OCI-LY7 (cell line): ENCODE measurements around the gene SH2D6.

Source experiments
- EZH2phosphoT487 ChIP-seq: fragments of 200-600 bp; sonication (generic); IDR thresholded peaks from 2 replicates; pipeline ENCODE4 v1.6.1; 2018; ENCODE audit warnings: low read depth, borderline replicate concordance, mild to moderate bottlenecking, mixed run types, antibody characterized with exemption, low read length, moderate library complexity, mixed read lengths
- TF ChIP-seq, protein P1 (sequence below): fragments of 200-600 bp; sonication (generic); conservative IDR thresholded peaks from 2 replicates; pipeline ENCODE4 v1.5.1; 2014; ENCODE audit warnings: mild to moderate bottlenecking, antibody characterized with exemption, low read length, moderate library complexity, mixed read lengths

DNA sequence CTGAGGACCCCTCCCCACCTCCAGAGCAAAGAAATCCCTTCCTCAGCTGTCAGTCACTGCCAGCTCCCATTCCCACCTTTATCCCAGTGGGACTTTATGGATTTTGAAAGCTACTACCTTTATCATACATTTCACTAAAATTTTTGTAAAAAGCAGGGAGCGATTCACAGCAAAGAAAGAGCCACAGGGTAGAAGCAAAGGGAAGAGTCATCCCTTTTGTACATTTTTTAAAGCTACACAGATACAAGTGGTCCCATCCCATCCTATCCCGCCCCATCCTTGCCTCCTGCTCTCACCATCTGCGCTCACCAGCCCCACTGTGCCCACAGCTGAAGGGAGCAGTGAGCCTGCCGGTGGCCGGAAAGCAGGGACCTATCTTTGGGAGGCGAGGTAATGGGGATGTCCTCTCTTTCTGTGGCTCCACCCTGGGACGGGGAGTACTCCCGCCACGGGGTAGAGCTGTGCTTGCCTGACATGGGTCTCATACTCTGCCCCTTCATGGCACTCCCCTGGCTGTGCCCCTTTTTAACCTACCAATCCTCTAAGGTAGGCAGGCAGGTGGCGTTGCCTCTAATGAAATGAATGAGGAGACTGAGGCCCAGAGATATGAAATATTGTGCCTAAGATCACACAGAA, 13.2 kb downstream of the SH2D6 start:
- TF ChIP-seq, protein P1, sequence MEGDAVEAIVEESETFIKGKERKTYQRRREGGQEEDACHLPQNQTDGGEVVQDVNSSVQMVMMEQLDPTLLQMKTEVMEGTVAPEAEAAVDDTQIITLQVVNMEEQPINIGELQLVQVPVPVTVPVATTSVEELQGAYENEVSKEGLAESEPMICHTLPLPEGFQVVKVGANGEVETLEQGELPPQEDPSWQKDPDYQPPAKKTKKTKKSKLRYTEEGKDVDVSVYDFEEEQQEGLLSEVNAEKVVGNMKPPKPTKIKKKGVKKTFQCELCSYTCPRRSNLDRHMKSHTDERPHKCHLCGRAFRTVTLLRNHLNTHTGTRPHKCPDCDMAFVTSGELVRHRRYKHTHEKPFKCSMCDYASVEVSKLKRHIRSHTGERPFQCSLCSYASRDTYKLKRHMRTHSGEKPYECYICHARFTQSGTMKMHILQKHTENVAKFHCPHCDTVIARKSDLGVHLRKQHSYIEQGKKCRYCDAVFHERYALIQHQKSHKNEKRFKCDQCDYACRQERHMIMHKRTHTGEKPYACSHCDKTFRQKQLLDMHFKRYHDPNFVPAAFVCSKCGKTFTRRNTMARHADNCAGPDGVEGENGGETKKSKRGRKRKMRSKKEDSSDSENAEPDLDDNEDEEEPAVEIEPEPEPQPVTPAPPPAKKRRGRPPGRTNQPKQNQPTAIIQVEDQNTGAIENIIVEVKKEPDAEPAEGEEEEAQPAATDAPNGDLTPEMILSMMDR: no peak
- TF ChIP-seq EZH2phosphoT487: no peak
